T-helper 1 cell treated with Interleukin-12 subunit alpha and Interleukin-12 subunit beta and Interleukin-4 antibody, amounts not matched to agents 30 μg/mL and 1 μg/mL, for 36 hours (primary cell): ENCODE data around the gene ZNF33A.
A peak's percentile ranks its signal among the peaks of the same experiment; 100 is the strongest.
"Not testable (repeated sequence)": the region's sequence is repeated elsewhere in the genome, so short reads cannot be mapped to it uniquely, and the experiment has no call there.

Experiments used
- H3K27ac Mint-ChIP-seq: one replicate; pipeline ENCODE4 v1.8.0; 2021; ENCODE audit warnings: mild to moderate bottlenecking, mixed read lengths
- H3K27me3 Mint-ChIP-seq: one replicate; pipeline ENCODE4 v1.8.0; 2021; ENCODE audit warnings: low read depth, mixed read lengths
- H3K36me3 Mint-ChIP-seq: one replicate; pipeline ENCODE4 v1.8.0; 2021; ENCODE audit warnings: low read depth, mixed read lengths
- H3K4me1 Mint-ChIP-seq: one replicate; pipeline ENCODE4 v1.8.0; 2021; ENCODE audit warnings: low read depth, mixed read lengths
- H3K4me3 Mint-ChIP-seq: one replicate; pipeline ENCODE4 v1.8.0; 2021; ENCODE audit warnings: mild to moderate bottlenecking, moderate library complexity, mixed read lengths
- H3K9me3 Mint-ChIP-seq: one replicate; pipeline ENCODE4 v1.8.0; 2021; ENCODE audit warnings: mixed read lengths

ZNF33A gene

DNA sequence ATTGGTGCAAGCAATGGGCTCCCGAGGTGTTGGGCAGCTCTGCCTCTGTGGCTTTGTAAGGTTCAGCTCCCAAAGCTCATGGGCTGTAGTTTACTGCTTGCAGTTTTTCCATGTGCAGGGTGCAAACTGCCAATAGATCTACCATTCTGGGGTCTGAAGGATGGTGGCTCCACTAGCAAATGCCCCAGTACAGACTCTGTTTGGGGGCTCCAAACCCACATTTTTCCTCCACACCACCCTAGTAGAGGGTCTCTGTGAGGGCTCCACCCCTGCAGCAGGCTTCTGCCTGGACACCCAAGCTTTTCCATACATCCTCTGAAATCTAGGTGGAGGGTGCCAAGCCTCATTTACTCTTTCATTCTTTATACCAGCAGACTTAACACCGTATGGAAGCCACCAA, 66.2 kb downstream of the ZNF33A start:
- H3K4me3 Mint-ChIP-seq = no peak overlapping the region
- peaks cover 2% of the 10 kb centered on the region for H3K36me3 Mint-ChIP-seq
- peaks cover 39% of the 10 kb centered on the region for H3K9me3 Mint-ChIP-seq
- H3K4me1 Mint-ChIP-seq = no peaks in the 10 kb centered on the region
- H3K27me3 Mint-ChIP-seq = no peaks in the 10 kb centered on the region
- no peak overlapping the region for H3K27ac Mint-ChIP-seq

DNA sequence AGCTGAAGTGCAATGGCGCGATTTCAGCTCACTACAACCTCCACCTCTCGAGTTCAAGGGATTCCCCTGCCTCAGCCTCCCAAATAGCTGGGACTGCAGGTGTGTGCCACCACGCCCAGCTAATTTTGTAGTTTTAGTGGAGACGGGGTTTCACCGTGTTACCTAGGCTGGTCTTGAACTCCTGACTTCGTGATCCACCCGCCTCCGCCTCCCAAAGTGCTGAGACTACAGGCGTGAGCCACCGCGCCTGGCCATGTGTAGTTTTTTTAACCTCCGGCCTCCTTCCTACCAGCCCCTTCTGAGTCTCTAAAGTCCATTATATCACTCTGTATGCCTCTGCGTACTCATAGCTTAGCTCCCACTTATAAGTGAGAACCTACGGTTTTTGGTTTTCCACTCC, 82.8 kb downstream of the ZNF33A start:
- peaks cover 13% of the 10 kb centered on the region for H3K4me1 Mint-ChIP-seq
- H3K36me3 Mint-ChIP-seq = peaks cover 33% of the 10 kb centered on the region
- peaks cover 14% of the 10 kb centered on the region for H3K9me3 Mint-ChIP-seq
- H3K27ac Mint-ChIP-seq = peak overlapping the region; percentile 91
- not testable (repeated sequence) for H3K27me3 Mint-ChIP-seq
- H3K4me3 Mint-ChIP-seq = peak overlapping the region; percentile 92

DNA sequence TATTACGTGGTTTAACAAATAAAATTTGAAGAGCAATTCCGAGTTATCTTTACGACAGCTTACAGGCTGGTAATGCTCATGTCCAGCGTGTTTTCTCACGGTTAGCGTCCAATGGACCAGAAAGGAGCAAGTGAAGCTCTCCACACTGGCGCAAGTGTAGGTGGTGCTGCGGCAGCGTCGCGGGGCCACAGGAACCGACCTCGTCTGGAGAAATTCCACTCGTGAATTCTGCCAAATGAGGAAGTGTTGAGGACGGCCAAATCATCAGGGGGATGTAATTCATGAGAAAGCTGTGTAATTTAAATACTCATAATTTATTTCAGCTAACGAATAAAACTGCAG, 83.3 kb downstream of the ZNF33A start:
- Mint-ChIP-seq H3K9me3 (peaks cover 17% of the 10 kb centered on the region), H3K4me3 (peak overlapping the region; percentile 92), H3K4me1 (peaks cover 15% of the 10 kb centered on the region), H3K36me3 (peaks cover 38% of the 10 kb centered on the region), H3K27me3 (no peaks in the 10 kb centered on the region), H3K27ac (peak overlapping the region; percentile 91)

DNA sequence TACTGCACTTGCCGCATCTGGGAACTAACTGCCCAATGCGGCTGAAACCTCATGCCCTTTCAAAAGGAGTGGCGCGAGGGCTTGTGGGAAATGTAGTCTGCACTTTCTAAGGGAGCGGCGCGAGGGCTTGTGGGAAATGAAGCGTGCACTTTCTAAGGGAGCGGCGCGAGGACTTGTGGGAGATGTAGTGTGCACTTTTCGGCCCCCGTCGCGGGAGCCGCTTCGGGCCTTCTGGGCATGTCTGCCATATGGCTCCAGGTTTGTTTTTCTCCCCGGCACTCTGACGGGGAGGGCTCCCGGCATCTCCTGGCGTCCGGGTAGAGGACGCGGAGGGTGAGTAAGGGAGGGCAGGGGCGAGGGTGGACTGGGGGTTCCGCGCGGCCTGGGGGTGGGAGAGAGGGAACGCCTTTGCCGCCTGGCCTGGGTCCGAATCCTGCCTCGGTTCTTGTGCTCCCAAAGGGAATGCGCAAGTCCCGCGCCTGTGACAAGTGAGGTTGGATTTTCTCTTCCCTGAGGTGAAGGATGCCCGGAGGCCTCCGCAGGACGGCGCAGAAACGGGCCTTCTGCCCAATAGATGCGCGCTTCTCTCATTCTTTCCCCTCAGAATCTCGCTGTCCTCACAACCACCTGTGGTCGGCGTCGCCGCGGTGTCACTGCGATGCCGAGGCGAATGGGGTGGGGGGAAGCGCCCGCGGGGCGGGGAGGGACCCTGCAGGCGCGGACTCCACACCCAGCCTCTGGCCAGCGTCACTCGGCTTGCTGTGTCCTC, 83.9 kb downstream of the ZNF33A start, which contains the start of gene ZNF37A:
ZNF37A (plus strand) TSS at position 180 of the 769 bp plus-strand sequence. CDS start 2,281 bp downstream, outside the sequence.
- Mint-ChIP-seq H3K4me3 (peak within 1 kb of the TSS; percentile 92), H3K27ac (peak within 1 kb of the TSS; percentile 91), H3K9me3 (peaks cover 21% of the 10 kb centered on the region), H3K36me3 (peaks cover 43% of the 10 kb centered on the region), H3K4me1 (peaks cover 15% of the 10 kb centered on the region), H3K27me3 (no peaks in the 10 kb centered on the region)

DNA sequence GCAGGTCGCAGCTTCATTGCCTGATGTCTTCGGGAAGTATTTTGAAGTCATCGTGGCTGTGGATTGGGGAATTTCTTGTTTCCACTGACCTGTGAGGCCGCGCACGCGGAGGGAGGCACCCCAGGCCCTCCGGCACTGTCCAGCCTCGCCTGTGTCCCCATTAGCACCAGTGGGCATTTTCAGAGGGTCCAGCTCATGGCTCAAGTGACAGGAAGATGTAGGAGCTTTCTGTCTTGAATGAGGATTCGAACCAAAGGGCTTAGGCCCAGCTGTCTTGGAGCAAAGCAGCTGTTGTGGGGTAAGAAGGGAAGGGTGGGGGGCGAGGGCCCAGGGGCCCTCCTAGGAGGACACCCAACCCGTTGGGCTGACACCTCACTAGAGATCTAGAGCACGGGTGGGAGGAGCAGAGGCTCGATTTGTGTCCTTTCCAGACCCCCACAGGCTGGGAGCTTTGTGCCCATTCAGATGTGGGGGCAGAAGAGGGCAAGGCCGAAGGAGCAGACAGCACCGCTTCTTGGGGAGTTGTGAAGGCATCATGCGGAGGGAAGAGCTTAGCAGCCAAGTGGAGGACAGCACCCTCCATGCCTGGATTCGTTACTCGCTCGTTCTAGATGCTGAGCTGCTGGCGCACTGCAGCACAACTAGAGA, 84.6 kb downstream of the ZNF33A start:
- H3K4me1 Mint-ChIP-seq = peaks cover 15% of the 10 kb centered on the region
- peaks cover 50% of the 10 kb centered on the region for H3K36me3 Mint-ChIP-seq
- H3K4me3 Mint-ChIP-seq = peak overlapping the region; percentile 92
- H3K27ac Mint-ChIP-seq = peak overlapping the region; percentile 91
- no peaks in the 10 kb centered on the region for H3K27me3 Mint-ChIP-seq
- H3K9me3 Mint-ChIP-seq = peaks cover 28% of the 10 kb centered on the region

DNA sequence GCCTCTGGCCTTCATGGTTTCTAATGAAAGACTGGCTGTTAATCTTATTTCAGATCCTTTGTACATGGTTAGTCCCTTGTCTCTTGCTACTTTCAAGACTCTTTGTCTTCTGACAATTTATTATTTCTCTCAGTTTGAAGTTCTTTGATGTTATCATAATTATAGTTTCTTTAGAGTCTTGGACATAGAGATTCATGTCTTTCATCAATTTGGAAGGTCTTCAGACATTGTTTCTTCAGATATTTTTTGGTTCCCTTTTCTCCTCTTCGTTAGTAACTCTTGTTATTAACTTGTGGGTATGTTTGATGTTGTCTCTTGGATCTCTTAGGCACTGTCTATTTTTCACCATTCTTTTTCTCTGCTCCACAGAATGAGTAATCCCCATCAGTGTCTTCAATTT, 92.4 kb downstream of the ZNF33A start:
- no peak overlapping the region for H3K27ac Mint-ChIP-seq
- peaks cover 92% of the 10 kb centered on the region for H3K9me3 Mint-ChIP-seq
- peaks cover 2% of the 10 kb centered on the region for H3K4me1 Mint-ChIP-seq
- H3K27me3 Mint-ChIP-seq = no peaks in the 10 kb centered on the region
- peaks cover 97% of the 10 kb centered on the region for H3K36me3 Mint-ChIP-seq
- no peak overlapping the region for H3K4me3 Mint-ChIP-seq

DNA sequence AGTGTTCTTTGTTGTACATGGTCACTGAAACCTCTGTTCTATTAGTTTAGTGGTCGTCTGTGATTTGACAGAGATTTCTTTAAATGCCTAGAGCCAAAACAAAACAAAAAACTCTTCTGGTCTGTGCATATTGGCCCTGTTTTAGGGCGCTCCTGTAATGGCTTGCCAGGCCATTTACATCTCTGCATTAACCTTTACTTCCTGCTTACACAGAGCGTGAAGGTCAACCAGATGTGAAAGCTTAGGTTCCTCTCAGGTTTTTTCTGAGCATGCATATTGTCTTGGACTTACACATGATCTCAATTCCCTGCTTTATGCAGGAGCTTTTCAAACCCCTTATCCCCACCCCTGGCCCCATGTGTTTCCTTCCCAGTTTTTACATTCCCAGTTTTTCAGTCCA, 93.3 kb downstream of the ZNF33A start:
- Mint-ChIP-seq H3K27me3 (no peaks in the 10 kb centered on the region), H3K9me3 (peaks cover 93% of the 10 kb centered on the region), H3K36me3 (peaks cover 95% of the 10 kb centered on the region), H3K4me1 (no peaks in the 10 kb centered on the region), H3K4me3 (no peak overlapping the region), H3K27ac (no peak overlapping the region)

DNA sequence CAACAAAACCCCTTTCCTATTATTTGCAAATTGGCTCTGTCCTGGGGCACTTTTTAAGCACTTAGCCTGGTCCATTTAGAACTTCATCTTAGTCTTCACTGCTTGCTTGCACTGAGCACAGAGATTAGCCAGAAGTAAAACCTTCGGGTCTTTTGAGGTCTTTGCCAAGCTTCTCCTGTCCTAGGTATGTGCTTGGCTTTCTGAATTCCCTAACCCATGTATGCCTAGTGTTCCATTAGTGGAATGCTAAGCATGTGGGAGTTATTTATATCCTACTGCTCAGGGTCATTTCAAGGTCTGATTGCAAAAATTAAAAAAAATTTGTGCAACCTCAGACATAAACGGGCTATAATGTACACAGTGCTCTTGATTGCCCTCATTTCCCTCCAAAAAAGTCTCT, 101.7 kb downstream of the ZNF33A start:
- peaks cover 55% of the 10 kb centered on the region for H3K36me3 Mint-ChIP-seq
- H3K27me3 Mint-ChIP-seq = no peaks in the 10 kb centered on the region
- H3K4me3 Mint-ChIP-seq = no peak overlapping the region
- no peak overlapping the region for H3K27ac Mint-ChIP-seq
- H3K9me3 Mint-ChIP-seq = peaks cover 70% of the 10 kb centered on the region
- no peaks in the 10 kb centered on the region for H3K4me1 Mint-ChIP-seq
